CD4-positive, alpha-beta T cell treated with Interferon alpha-2 for 1 hour (primary cell): Measurements from ENCODE around the gene SAMD4A.
"Not testable (repeated sequence)": the region's sequence is repeated elsewhere in the genome, so short reads cannot be mapped to it uniquely, and the experiment has no call there.

Experiments
- DNase-seq, 2 donors: peaks; one replicate each; pipeline ENCODE4 v3.0.0-alpha.2; 2020 to 2022

The SAMD4A gene

DNA sequence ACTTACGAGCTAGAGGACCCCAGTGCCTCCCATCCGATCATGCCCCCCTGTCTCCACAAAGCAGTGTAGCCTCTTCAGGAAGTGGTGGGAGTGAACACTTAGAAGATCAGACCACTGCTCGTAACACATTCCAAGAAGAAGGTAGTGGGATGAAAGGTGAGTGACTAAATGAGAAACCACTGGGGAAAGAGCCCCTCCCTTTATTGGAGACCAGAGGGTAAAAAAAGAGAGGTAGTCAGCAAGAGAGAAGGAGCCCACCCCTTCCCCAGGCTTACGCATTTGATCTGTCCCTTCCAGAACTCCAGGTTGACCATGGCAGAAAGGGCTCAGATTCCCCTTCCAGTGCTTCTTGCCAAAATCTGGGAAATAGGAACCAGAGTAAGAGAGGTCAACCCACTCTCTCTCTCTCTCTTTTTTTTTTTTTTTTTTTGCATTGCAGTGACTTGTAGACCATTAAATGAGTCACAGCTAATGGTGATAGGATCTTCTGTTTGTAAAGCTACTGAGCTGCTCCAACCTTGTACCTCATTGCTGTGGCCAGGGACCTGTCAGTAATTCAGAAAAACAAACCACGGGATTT is 170.3 kb downstream of the SAMD4A start:
- DNase-seq: no peak

DNA sequence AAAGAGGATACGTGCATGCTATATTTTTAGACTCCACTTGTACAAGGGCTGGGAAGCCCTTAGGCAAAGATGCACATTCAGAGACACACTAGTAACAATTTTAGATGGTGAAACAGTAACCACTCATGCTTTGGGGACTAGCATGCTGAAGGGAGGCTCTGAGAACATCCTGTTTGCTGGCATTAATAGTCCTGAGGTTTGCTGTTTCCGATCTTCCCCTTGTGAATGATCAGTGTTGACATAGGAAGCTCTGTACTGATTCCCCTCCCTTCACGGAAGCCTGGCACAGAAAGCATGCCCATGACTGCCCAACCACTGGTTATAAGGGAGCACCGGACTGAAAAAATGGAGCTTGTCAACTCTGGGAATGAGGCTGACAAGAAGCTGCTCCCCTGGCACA is 171.1 kb downstream of the SAMD4A start:
- DNase-seq: no peak

DNA sequence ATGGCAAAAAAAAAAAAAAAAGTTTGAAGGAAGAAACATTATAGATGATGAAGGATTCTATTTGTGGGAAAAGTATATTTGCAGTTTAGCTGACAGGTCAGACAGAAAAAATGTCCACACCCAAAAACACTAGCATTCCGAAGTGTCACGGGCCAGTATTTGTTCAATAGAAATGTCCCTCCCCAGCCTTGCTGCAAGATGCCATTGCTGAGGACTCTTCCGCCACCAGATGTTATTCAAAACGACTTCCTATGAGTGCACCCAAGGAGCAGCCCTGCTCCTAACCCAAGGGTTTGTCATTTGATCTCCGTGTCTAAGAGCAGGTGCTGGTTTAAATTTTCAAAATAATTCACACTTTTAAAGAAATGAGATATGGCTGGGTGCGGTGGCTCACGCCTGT is 172.6 kb downstream of the SAMD4A start:
- no peak for DNase-seq

DNA sequence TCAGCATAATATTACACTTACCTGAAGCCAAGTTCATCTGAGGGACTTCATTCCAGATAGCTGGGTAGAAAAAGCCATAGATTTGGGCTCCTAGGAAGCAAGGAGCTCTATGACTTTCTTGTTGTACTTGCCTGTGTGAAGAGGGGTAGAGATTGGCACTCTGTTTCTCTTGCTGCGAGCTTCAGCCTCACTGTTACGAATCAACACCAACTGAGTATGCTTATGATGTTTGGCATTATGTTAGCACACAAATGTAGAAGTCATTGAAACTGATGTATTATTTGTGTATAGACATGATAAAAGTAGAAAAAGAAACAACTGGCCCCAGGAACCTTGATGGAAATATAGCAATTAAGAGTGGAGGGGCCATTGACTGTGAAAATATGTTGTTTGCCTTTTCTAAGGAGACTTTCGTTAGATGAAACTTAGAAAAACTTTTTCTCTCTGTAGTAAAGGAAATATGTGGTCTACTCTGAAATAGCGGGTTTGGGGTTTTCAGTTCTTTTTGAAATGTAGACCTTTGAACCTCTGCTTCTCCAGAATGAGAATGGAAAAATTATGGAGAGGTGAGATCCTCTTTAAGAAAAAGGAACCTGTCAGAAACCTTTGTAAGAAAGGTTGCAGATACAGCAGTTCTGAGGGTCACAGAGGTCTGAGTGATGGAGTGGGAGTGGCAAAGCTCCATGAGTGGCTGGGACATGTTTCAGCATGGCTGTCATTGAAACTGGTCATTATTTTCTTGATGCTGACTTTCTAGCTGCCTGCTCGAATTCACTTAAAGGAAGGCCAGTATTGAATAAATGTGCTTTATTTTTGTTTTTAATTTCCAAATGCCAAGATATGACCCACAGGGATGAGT is 175.8 kb downstream of the SAMD4A start:
- DNase-seq: no peak

DNA sequence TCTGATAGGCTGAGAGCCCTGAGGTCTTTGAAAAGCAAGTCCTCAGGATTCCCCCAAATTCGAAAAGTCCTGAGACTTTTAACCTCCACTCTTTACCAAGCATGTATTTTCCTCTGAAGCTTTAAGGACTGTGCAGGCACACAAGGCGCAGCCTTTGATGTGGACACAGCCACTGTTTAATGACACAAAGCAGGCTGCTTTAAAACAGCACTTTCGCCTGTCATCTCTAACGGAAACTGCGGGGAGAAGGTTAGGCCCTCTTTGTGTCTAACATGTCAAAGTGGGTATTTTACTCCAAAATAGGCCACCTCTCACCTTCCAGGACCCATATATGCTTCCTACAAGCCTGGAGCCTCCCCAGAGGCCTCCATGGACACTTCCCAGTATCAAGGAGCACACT is 176.5 kb downstream of the SAMD4A start:
- no peak for DNase-seq

DNA sequence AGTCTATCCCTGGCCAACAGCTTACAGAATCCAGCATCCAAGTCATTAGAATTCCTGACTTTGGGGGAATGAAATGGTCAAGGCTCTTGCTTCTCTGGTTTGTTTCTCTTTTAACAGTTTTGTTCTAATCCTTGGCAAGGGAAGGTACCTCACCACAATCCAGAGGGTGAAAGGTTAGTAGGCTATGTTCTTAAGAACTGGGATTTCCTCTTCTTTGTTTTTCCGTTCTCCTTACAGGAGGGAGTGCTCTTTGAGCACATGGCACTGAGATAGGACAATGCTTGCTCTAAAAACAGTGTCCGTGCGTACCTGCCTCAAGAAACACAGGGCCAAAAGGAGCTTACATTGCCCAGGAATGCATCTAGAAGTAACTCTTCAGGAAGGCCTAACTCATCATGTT is 179.1 kb downstream of the SAMD4A start:
- no peak for DNase-seq

DNA sequence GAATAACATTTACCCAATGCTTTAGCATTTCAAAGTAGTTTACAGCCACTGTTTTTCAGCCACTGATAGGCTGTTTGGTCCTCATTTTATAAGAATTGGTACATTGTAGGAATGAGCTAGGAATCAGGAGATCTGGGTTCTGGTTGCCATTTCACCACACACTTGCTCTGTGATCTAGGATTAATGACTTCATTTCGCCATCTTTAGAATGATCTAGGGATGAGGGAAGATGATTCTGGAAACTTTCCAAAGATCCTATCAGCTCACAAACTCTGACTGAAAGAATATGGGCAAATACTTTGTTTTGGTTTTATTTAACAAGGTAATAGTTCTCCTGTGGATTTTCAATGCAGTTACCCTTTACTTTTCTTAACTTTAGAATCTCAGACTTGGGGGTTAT is 180.7 kb downstream of the SAMD4A start:
- DNase-seq: no peak

DNA sequence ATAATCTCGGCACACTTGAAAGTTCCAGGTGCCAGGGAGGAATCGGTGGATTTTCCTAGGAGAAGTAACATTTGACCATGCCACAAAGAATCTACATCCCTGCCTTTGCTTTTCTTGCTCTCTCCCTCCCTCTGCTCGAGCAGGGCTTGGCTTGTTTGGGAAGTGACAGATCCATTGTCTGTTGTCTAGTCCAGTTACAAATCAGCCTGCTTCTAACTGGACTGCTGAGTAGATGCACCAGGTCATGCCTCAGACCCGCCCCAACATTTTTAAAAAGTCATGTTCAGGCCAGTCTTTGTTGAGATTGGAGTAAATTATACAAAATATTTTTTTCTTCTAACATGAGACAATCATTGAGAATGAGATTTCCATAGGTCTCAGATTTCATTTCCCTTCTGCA is 182.3 kb downstream of the SAMD4A start:
- DNase-seq: no peak

DNA sequence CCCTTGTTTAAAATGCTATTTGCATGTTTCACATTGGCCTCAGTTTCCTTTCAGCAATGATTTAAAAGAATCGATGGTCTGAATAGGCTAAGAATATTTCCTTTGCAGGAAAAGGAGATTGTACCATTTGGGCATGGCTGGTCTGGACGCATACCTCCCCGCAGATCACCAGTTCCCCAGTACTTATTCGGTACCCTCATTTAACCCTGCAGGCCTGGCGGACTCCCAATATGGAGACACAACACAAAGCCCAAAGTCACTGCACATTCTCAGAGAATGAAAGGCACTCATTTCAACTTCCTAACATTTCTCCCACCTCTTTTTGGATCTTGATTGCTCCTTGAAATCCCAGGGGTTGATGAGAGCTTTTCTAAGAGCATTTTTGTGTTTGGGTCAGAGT is 182.8 kb downstream of the SAMD4A start:
- DNase-seq: no peak

DNA sequence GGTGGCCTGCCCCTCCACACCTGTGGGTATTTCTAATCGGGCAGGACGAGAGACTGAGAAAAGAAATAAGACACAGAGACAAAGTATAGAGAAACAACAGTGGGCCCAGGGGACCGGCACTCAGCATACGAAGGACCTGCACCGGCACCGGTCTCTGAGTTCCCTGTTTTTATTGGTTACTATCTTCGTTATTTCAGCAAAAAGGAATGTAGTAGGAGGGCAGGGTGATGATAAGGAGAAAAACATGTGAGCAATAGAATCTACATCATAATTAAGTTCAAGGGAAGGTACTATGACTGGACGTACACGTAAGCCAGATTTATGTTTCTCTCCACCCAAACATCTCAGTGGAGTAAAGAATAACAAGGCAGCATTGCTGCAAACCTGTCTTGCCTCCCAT is 185.7 kb downstream of the SAMD4A start:
- DNase-seq: not testable (repeated sequence)

DNA sequence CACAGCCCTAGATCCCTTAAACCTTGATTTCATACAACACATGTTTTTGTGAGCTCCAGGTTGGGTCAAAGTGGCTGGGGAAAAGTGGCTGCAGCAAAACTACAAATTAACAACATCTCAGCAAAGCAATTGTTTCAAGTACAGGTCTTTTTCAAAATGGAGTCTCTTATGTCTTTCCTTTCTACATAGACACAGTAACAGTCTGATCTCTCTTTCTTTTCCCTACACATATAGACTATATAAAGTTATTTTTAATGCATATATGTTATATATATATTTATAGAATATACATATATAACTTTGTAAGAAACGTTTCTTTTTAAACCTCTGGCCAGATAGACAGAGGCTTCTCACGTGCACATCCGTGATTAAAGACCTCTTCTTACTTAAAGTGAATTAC is 186.5 kb downstream of the SAMD4A start:
- DNase-seq: not testable (repeated sequence)

DNA sequence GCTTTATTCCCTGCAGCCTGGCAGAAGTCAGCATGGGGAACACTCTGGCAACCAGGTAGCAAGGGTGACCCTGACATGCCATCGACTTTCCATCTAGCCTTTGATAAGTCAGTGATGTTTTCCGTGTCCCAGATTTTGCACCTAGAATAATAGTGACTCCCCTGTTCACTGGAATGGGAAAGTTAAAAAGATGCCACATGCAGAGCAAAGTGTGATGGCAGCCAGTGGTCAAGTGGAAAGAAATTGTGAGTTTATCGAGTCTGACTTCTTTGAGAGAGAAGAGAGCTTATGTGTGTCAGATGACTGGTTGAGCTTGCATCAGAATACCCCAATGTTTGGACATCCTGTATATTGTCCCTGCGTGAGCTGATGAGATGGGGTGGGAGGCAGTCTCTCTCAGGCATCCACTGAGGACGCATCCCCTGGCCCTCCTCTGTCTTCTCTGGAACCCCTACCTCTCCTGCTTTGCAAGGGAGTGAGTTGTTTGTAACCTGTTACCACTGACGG is 187.2 kb downstream of the SAMD4A start:
- DNase-seq: no peak

DNA sequence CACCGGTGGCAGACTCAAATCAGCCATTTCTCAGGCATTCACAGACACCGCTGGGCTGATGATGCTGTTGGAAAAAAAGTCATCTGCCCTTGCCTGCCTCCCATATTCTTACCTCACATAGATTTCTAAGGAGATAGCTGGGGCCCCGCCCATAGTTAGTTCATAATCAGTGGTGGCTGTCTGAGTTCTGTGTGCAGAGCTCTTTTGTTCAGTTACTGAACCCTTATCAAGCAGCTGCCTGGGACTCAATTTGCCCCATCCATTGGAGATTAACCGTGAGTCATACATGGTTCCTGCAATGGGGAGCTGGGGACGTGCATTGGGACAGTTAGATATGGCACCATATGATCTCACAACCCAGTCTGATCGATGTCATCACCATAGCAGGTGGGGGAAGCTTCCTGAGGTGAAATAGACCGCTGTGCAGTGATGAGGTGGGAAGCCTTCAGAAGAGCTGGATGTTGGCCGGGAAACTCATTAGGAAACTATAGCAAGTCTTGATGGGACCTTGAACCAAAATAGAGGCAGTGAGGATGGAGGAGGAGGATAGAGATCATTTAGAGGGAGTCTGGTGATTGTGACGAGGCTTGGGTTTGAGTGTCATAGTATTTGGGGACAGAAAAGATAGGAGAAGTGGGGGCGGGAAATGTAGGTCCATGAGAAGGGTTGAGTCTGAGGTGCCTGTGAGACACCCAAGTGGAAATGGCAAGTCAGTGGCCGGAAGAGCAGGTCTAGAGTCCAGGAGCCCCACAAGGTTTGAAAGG is 187.9 kb downstream of the SAMD4A start:
- DNase-seq: no peak

DNA sequence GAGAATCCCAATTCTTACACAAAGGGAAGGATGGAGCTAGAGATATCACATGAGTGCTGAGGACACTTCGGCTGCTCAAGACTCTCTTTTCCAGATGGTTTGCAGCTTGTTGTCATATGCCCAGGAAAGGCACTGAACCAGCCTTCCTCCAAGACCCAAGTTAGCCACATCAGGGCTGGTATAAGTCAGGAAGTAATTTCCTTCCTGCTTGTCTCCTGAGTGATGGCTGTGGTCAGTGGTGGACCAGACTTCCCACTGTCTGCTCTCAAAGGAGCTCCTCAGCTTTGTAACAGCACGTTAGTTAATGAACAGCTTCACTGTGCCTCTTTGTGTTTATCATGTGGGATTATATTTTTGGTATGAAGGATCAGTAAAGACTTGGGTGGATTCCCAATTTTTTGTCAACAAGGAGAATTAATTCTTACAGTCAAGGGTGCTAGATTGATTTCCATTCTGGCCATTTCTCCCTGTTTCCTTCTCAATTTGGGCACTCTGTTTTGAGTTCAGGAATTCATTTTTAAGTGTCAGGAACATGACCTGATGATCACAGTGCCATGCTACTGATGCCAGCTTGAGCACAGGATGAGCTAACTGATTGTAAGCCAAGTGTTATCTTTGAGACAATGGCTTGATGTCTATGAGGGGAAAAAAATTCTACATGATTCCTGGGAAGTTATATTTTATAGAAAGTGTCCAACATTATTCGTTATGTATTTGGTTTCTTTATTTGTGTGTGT is 189.9 kb downstream of the SAMD4A start:
- no peak for DNase-seq

DNA sequence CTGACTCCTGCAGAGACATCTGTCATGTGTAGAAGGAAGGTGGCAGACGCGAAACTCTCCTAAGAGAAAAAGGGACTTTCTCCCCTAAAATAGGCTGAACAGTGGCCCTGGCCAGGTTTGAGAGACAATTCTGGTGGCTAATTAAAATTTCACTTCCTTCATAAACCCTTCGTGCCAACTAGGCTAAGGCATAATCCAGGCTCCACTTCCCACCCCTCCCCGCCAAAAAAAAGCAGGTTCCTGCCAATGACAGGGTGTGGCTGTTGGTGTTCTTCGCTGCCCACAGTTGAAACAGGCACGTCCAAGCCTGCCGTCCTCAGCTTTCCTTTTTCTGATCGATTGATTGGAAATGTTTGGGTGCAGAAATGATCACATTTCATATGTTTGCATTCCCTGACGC is 191.1 kb downstream of the SAMD4A start:
- DNase-seq: no peak

DNA sequence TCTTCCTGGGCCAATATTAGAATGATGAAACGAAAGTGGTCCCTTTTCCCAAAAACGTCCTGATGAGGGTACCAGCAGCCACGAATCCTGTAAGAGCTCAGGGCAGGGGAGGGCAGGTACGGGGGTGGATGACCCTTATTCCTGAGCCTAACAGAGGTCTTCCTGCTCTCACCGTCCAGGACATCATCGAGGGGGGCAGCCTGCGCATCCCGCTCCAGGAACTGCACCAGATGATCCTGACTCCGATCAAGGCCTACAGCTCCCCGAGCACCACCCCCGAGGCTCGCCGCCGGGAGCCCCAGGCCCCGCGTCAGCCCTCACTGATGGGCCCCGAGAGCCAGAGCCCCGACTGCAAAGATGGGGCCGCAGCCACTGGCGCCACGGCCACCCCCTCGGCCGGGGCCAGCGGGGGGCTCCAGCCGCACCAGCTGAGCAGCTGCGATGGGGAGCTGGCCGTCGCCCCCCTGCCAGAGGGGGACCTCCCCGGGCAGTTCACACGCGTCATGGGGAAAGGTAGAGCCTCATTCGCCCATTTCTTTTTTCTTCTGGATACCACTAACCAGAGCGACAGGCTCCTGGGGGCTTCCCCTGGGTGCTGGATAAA is 193.2 kb downstream of the SAMD4A start:
- no peak for DNase-seq

DNA sequence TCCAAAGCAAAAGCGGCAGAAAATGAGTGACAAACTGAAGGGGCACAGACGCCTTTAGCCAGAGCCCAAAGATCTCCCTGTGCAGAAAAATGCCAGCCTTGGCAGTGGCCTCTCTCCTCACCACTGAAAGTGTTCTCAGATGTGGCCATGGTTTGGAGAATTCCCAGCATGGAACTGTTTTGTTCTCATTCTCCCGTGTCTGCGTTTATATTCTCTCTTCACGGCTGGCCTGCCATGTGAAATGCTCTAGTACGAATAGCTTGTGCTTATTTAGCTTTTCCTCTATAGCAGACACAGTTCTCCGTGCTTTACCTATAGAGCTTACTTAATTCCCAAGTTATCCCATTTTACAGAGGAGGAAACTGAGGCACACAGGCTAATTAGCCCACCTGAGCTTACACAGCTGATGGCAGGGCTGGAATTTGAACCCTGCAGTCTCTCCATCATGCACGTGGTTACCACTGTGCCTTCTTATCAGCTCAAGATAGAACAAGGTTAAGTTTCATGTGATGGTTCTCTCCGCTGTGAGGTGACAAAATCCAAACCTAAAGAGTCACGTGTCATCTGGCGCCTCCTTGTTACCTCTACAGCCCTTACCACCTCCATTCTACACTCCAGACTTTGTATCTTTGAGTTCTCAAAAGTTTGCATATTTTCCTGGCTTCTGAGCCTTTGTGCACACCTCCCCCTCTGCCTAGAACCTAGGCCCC is 194.1 kb downstream of the SAMD4A start:
- no peak for DNase-seq

DNA sequence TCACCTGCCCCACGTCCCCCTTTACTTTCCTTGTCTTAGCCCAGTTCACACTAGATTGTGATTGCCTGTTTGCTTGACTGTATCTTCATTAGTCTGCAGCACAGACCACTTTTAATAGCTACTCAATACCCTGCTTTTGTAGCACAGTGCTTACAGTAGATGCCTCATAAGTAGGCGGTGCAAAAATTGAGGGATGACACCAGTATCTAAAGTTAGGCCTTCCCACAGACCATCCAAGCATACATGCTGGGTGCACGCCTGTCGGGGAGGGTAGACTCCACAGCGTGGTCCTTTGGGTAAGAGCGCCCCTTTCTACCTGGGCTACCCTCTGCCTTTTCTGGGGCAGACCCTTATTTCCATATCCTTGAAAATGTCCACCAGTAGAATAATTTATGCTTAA is 194.9 kb downstream of the SAMD4A start:
- DNase-seq: no peak

DNA sequence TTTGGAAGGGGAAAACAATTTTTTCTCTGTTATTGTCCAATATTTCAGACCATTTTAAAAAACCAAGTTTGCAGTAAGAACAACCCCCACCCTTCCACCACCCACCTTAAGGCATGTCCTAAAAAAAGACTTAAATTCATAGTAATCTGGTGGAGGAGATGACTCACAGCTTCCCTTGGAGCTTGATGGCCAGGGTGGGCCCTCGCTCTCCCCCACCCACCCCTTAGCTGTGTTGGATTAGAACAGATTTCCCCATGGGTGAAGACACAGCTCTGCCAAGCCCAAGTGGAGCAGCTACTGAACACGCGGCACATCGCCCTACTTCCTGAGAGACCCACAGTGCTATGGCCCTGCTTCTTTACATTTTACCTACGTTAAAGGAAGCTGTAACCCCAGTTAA is 195.4 kb downstream of the SAMD4A start:
- DNase-seq: no peak

DNA sequence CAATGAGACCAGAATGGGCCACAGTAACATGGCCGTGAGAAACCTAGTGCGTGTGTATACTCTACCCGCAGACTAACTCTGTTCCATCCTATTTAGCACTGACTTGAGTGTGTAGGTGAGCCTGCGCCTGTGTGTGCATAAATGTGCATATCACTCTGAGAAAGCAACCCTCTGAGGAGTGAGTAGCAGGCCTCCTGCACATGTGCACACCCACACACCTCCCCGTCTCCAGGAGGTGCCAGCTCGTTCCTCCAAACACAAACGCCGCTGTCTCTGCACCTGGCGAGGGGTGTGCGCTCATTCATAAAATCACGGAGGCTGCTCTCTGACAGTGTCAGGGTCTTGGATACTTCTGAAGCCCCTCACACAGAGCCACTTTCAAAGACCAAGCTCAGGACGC is 196.8 kb downstream of the SAMD4A start:
- DNase-seq: no peak

DNA sequence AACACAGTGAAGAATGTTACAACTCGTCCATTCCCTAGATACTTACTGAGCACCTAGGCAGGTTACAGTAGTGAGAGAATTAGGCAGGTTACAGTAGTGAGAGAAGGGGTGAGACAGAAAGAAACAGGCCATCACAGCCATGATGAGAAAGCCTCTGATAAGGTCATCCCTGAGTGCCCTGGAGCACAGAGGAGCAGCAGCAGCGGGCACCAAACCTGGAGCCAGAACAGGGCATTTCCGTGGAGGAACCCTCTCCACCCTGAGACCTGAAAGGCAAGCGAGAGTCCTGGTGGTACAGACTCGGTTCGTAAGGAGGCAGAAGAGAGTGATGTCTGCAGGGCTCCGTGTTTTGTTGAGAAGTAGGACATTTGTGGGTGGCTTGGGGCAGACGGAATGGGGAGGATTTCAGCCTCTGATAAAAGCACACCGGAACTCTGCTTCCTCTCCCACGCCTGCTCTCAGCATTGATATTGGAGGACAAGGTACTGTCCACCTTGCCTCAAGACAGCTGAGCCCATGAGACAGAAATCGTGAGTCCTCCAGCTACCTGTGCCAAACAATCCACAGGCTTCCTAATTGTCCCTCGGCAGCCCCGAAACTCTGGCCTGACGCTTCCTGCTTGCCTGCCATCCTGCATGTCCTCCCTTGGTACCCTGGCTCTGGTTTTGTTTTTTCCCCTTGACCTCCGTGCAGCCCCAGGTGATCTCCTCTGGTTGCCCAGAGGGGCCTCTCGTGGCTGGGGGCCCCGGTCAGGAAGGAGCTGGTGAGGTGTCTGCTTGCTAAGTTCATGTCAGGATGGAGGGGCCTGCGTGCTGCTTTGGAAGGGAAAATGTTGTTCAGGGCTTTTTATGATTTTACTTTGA is 199.6 kb downstream of the SAMD4A start:
- no peak for DNase-seq
